RKO (cell line): Measurements from ENCODE around the gene P4HTM.

Experiments used
- DNase-seq: peaks from one replicate; pipeline ENCODE4 v3.0.0-alpha.2; 2016; ENCODE audit warnings: low spot score

The P4HTM gene

GRCh38 chr3:49025005-49025792 is 35.2 kb downstream of the P4HTM start:
- no peak for DNase-seq

GRCh38 chr3:49025793-49026520 is 35.9 kb downstream of the P4HTM start:
- no peak for DNase-seq

DNA sequence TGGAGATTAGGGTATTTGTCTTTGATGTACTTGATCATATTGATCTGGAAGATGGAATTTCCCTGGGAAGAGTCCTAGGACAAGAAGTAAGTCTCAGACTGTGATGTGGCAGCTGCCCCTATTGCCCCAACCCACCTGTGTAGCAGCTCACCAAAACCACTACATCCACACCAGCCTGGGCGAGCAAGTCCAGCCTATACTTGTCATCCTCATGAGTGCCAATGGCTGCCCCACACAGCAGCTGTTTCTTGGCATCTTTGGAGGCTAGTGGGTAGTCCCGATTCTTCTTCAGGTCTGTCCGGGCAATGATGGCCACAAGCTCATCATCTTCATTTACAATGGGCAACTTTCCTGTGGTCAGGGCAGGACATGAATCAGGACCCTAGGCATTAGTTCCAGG is 36.5 kb downstream of the P4HTM start:
- DNase-seq, result no peak

DNA sequence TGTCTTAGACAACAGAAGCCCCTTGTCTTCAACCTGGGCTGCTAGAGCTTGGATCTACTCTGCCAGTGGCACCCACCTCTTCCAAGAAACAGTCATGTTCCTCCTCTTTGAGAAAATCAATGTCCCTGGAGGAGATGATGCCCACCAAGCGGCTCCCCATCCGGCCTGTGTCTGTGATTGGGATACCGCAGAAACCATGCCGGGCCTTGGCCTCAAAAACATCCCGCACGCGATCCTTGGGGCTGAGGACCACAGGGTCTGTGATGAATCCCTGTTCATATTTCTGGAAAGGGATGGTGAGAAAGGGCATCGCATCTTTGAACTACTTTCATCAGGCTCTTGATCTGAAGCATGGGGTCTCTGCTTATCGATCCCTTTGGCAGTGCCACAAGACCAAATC is 37.6 kb downstream of the P4HTM start:
- no peak for DNase-seq

DNA sequence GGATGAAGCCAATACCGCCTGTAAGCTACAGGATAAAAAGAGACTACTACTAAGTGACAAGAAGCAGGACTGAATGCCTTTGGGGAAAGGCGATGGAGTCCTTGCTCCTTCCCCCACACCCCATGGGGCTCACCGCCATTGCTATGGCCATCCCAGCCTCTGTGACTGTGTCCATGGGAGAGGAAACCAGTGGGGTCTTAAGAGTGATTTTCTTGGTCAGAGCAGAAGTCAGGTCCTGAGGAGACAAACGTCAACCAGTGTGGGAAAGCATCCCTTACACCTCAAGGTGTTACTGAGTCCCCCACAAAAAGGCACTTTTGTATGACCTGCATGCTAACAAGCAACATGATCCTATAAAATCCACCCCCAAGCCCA is 38.2 kb downstream of the P4HTM start:
- no peak for DNase-seq

- DNase-seq, result peak; percentile 94
Measured at GRCh38 chr3:49028673-49029562, 38.9 kb downstream of the P4HTM start, which contains the start of gene IMPDH2. Gene IMPDH2, minus strand, starts transcription at chr3:49029398. Its CDS starts 48 bp downstream, at chr3:49029350.

GRCh38 chr3:49029563-49029884 is 39.5 kb downstream of the P4HTM start:
- no peak for DNase-seq

DNA sequence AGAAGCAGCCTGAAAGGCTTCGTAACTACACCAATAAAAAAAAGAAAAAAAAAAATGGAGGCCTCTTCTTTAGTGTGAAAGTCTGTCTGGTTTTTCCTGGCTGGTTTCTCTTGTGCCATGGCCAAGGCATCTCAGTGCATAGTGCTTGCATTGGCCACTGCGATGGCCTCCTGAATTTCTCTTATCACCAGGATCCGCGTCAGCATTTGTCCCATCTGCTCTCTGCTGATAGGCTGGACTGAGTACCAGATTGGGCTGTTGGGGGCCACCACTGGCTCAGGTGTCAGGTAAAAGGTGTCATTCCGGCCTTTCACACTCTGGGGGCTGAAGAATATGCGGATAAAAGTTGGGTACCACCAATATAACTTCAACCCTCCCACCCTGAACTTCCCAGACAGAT is 40.3 kb downstream of the P4HTM start:
- no peak for DNase-seq

DNA sequence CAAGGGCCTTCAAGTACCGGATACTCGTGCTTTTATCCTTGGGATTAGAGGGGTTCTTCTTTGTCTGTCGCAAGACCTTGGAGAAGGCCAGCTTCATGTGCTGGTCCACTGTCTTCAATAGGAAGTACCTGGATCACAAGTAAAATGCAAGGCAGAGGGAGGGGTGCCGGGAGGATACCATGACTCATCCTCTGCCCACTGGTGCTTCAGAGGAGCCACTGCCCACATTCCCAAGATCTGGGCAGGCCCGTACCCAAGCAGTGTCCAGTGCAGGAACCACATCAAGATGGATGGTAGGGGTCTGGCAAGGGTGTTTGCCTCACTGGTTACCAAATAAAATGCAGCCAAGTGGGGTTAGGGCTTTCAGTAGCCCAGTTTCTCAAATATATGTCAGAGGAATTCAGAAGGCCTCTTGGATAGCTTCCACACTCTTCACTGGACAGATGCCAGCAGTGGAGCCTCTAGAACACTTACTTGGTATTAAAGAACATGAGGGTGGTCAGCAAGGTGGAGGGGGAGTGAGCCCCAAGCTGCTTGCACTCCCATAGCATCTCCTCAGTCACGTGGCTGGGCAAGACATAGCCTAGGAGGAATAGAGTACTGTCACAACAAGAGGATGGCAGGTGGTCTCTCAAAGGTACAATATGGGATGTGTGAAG is 42.7 kb downstream of the P4HTM start:
- DNase-seq, result no peak

- DNase-seq, result no peak
Measured at GRCh38 chr3:49034650-49035049, 44.6 kb downstream of the P4HTM start.

DNA sequence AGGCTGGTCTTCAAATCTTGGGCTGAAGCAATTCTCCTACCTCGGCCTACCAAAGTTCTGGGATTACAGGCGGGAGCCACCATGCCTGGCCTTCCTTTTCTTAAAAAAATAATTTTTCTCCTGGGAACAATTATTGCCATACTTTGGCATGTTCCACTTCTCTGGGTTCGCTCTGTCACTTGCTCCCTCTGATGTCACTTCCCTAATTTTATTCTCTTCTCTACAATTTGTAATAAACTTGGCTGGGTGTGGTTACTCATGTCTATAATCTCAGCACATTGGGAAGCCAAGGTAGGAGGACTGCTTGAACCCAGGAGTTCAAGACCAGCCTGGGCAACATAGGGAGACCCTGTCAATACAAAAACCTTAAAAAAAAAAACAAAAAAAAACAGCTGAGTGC is 45.2 kb downstream of the P4HTM start:
- no peak for DNase-seq

- DNase-seq, result no peak
Measured at GRCh38 chr3:49053543-49053942, 63.5 kb downstream of the P4HTM start.

DNA sequence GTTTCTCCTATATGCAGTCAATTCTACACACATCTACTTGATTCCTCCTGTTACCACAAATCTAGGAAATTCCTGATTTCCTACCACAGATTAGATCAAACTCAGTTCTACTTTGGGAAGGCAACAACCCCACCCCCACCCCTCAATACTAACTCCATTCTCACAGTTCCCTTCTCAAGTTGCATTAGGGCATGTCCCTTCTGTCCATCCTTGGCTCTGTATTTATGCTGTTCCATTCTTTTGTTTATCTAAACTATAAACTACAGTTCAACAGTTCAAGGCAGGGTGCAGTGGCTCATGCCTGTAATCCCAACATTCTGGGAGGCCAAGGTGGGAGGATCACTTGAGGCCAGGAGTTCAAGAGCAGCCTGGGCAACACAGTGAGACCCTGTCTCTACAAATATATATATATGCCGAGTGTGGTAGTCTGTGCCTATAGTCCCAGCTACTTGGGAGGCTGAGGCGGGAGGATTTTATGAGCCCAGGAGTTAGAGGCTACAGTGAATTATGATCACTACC is 64.4 kb downstream of the P4HTM start:
- DNase-seq, result no peak
